GM19238 (cell line): ENCODE data around the gene SH3PXD2A.

Source experiments
- DNase-seq: peaks from one replicate; pipeline ENCODE4 v3.0.0; 2011; ENCODE audit warnings: low spot score; ENCODE audit not compliant: insufficient read length

SH3PXD2A gene

GRCh38 chr10:103835096-103836050, 20.0 kb downstream of the SH3PXD2A start:
- no peak for DNase-seq

- DNase-seq, result no peak
These were observed 20.8 kb downstream of the SH3PXD2A start for GRCh38 chr10:103834436-103835095.

- DNase-seq, result no peak
These were observed 21.5 kb downstream of the SH3PXD2A start for GRCh38 chr10:103833731-103834365.

GRCh38 chr10:103832806-103833205, 22.6 kb downstream of the SH3PXD2A start:
- DNase-seq, result no peak

GRCh38 chr10:103829838-103830465, 25.4 kb downstream of the SH3PXD2A start:
- DNase-seq, result no peak

GRCh38 chr10:103829278-103829677, 26.1 kb downstream of the SH3PXD2A start:
- no peak for DNase-seq

- DNase-seq, result no peak
These were observed 26.7 kb downstream of the SH3PXD2A start for GRCh38 chr10:103828587-103829197.

- DNase-seq, result no peak
These were observed 27.3 kb downstream of the SH3PXD2A start for GRCh38 chr10:103828107-103828506.

- DNase-seq, result no peak
These were observed 28.5 kb downstream of the SH3PXD2A start for GRCh38 chr10:103826885-103827284.

GRCh38 chr10:103824281-103824680, 31.1 kb downstream of the SH3PXD2A start:
- no peak for DNase-seq

- DNase-seq, result no peak
These were observed 31.6 kb downstream of the SH3PXD2A start for GRCh38 chr10:103823706-103824272.

- no peak for DNase-seq
These were observed 32.6 kb downstream of the SH3PXD2A start for GRCh38 chr10:103822800-103823199.

GRCh38 chr10:103822107-103822716, 33.2 kb downstream of the SH3PXD2A start:
- DNase-seq, result no peak

GRCh38 chr10:103820101-103821062, 35.0 kb downstream of the SH3PXD2A start:
- no peak for DNase-seq

- DNase-seq, result no peak
These were observed 35.9 kb downstream of the SH3PXD2A start for GRCh38 chr10:103819493-103819892.

- DNase-seq, result no peak
These were observed 36.5 kb downstream of the SH3PXD2A start for GRCh38 chr10:103818765-103819374.

GRCh38 chr10:103818105-103818504, 37.3 kb downstream of the SH3PXD2A start:
- DNase-seq, result no peak

- no peak for DNase-seq
These were observed 38.9 kb downstream of the SH3PXD2A start for GRCh38 chr10:103816431-103816830.
